Hypothalamus (tissue), 51 donors: ENCODE data around the gene EXOSC5.
"Not testable (repeated sequence)": the region's sequence is repeated elsewhere in the genome, so short reads cannot be mapped to it uniquely, and the experiment has no call there.

Experiments used
- DNase-seq, 51 donors: peaks; one replicate each; lab custom pipeline; 2025; lab: John Stamatoyannopoulos, UW

Gene EXOSC5

DNA sequence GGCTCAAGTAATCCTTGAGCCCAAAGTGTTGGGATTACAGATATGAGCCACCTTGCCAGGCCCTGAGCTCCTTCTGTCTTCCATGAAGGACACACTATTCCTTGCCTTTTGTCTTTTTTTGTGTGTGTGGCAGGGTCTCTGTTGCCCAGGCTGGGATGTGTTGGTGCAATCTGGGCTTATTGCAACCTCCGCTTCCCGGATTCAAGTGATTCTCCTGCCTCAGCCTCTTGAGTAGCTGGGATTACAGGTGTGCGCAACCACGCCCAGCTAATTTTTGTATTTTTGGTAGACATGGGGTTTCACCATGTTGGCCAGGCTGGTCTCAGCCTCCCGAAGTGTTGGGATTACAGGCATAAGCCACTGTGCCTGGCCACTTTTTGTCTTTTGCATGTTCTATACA lies 11.7 kb upstream of the EXOSC5 start:
- DNase-seq: not testable (repeated sequence)

DNA sequence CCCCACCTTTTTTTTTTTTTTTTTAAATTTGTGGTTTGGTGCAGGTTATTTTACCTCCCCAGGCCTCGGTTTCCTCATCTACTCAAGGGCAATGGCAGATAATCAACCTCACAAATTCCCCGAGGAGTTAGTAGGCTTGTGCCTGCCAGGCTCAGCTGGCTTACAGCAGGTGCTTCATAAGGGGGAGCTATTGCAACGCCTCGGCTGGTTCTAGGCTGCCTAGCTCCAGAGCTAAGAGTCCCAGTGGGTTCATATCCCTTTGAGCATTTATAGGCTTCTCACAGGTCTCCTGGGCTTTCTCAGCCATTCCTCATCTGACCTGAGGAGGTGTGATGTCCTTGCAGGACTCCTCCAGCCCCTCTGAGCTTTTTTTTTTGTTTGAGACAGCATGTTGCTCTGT lies 11.1 kb upstream of the EXOSC5 start:
- DNase-seq: no peak

DNA sequence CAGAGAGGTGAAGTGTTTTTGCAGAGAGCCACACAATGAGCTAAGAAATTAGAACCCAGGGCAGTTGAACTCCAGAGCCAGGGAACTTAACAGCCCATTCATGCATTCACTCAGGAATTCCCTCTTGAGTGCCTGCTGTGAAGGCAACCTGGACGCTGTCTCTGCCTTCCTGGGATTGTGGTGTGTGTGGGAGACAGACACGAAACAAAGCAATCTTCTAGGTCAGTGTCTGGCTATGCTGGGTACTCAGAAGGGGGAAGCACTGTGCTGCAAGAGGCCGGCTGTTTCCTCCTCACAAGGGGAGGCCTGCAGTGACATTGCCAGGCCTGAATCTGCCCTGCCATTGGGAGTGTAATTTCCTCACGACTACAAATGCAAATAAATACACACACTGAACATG lies 10.1 kb upstream of the EXOSC5 start:
- peak in 1 of 51 donors; percentile 7 for DNase-seq

DNA sequence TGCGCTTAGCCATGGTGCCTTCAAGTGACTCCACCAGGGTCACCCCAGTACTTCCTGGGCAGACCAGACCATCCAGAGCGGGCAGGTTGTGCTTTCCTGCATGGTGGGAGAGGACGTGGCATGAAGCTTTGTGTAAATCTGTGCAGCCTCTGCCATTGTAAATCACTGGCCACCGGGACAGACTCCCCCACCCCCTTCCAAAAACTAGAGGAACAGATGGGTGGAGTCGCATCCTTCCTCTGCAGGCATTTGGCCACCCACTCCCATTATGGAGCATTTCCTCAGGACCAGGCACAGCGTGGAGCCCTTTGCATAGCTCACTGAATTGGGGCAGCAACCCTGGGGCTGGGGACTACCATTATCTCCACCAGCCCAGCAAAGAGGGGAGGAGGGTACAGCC lies 8.6 kb upstream of the EXOSC5 start:
- DNase-seq: no peak

DNA sequence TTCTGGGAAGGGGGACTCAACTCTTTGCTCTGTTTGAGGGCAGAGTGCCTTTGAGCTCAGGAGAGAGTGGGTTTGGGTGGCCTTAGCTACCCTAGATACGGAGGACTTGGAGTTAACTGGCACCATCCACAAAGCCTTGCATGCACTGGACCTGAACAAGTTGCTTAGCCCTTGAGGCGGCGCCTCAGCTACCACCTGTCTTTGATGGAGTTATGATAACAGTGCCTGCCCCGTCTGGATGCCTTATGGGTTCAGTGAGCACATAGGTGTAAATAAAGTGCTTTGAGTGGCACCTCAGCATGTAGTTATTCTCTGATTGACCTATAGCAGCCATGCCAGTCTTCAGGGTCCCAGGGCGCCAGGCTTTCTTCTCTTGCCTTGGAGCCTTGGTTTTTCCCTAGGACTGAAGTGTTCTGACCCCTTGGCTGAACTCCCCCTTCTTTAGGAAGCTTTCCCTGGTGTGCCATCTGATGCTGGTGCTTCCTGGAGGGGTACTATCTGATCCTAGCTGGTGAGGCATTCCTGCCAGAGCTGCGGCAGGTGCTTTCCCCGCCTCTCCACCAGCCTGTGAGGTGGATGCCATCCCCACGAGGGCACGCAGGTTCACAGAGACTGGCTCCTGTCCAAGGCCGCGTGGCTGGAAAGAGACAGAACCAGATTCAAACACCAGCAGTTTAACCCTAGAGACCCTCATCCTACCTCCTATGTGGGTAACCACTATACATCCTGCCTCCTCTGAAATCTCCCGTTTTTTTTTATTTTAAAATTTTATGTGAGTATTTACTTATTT lies 6.2 kb upstream of the EXOSC5 start:
- no peak for DNase-seq

DNA sequence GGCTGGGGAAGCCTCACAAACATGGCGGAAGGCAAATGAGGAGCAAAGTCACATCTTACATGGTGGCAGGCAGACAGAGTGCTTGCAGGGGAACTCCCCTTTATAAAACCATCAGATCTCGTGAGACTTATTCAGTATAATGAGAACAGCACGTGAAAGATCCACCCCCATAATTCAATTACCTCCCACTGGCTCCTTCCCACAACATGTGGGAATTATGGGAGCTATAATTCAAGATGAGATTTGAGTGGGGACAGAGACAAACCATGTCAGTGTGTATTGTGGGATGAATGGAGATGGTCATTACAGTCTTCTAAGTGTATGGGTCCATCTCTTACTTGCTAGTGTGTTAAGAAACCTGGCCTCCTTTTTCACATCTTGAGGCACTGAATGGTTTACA lies 4.9 kb upstream of the EXOSC5 start:
- no peak for DNase-seq

DNA sequence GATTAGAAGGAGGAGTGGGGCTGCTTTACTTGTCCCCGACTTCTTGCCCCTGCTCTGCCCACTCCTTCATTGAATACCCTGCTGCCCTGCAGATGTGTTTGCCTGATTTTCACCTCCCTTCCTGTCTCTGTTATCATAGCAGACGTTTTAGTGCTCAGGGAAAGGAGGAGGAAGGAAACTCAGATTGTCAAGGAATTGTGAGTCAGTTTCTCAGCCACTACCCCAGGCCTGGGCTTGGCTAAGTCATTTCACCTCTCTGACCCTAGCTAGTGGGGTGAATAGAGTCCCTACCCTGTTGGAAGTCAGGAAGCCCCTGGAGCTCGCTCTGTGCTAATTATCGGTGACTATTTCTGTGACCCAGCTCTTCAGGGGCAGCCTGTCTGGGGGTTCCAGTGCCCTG lies 4.3 kb upstream of the EXOSC5 start:
- DNase-seq: no peak

DNA sequence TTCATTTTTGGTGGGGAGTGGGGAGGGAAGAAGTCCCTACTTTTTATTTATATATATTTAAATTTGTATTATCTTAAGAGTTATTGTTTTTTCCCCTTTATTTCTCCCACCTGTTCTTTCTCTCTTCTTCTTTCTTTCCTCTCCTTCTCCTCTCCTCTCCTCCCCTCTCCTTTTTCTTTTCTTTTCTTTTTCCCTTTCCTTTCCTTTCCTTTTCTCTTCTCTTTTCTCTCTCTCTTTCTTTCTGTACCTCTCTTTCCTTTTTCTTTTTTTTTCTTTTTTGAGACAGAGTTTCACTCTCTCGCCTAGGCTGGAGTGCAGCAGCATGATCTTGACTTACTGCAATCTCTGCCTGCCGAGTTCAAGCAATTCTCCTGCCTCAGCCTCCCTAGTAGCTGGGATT lies 2.4 kb upstream of the EXOSC5 start:
- no peak for DNase-seq

DNA sequence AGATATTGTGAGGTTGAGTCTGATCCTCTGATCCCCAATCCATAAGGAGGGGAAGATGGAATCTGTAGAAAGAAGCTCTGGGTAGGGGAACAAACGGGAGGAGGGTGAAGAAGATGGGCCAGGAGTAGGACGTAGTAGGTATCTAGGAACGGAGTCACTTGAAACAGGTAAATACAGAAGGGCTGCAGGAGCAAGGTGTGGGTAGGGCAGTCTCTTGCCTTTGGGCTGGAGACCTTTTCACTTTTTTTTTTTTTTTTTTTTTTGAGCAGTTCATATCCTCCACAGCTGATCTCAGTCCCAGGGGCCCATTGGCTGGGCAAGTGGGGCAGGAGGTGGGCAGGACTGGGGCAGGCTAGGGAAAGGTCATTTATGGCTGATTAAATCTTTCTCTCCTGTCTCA lies 1.9 kb upstream of the EXOSC5 start:
- no peak for DNase-seq

DNA sequence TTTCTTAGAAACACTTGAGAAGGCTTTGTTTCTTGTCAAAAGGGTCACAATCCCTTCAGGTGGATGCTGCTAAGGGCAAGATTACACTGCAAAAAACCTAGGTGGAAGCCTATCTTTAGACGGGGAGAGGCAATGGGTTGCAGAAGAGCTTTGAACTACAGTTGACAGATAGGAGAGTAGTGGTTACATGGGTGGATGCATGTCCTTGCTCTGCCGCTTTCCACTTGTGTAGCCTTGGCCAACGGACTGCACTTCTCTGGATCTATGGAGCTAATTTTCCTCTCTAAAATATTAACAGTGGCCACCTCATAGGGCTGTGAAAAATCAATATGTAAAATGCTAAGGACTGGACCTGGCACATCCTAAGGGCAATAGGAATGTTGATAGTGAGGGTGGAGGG lies 1.4 kb upstream of the EXOSC5 start:
- DNase-seq: no peak

DNA sequence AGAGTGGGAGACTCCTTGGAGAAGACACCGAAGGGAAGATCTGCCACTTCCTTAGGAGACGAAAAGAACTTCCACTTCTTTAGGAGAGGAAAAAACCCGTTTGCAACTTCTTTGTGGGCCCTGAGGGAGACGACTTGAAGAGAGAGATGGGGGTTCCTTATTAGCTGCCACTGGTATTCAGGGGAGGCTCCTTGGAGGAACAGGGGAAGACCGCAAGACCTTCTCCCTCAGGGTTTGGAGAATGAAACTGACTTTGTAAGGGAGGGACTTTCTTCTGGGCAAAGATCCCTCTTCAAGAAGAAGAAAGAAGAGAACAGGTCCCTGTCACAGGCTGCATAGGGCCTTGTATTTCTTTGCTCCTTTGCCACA lies 875 bp upstream of the EXOSC5 start:
- DNase-seq: no peak

DNA sequence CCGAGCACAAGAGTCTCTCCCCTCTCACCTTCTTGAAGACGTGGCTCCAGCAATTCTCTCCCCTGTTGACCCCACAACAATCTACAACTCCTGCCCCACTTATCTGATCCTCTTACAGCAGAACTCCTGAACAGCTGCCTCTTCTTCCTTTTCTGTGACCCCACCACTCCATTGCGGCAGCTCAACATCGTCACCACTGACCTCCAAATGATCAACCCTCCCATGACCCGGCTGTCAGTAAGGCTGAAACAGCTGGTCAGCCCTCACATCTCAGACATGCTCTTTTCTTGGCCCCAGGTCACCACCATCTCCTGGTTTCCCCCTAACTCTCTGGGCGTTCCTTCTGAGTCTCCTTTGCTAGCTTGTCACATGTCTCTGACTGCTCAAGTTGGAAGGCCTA lies 1.8 kb downstream of the EXOSC5 start:
- no peak for DNase-seq

DNA sequence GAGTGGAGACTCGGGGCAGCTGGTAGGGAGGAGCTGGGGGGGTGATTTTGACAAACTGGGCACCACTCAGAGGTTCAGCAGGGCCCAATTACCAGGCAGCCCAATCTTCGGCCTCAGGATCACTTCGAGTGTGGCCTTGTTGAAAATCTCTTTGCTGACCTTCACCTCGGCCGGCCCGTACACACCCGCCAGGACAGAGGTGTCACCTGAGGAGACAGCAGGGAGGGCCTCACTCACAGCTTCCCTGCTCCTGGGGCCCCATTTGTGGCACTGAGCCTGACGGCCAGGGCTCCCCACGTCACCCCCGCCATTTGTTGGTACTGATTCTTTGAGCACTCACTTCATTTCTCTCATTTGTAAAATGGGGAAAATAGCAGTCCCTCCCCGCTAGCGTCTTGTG lies 4.4 kb downstream of the EXOSC5 start:
- DNase-seq: no peak

DNA sequence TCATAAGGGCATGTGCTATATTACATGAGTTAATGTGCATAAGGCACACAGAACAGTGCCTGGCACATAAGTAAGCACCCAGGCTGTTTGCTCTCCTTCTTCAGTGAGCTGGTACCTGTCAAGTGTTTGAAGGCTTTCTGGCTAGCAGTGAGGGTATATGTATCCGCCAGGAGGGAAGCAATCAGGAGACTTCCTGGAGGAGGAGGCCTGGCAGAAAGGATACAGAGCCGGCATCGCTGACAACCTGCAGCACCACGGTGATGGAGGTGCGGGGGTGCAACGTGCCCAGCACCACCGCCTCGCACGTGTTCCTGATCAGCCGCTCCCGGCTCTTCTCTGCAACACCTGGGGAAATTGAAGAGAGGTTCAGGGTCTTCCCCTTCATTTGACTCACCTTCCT lies 5.5 kb downstream of the EXOSC5 start:
- no peak for DNase-seq

DNA sequence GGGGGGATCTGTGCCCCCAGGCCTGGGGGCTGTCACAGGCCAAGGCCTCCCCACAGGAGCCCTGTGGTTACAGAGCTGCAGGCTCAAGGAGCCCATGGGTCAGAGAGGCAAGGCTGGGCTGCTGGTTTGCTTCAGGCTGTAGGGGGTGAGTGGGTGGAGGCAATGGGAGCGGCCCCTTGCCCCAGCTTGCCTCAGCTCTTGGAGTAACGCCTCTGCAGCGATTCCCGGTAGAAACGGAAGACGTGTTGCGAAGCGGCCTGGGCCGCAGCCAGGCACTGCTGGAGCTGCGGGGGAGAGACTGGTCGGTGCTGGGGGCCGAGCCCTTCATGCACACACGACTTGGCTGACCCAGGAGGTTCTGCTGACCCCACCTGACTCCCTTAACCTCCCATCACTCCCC lies 10.7 kb downstream of the EXOSC5 start:
- no peak for DNase-seq

DNA sequence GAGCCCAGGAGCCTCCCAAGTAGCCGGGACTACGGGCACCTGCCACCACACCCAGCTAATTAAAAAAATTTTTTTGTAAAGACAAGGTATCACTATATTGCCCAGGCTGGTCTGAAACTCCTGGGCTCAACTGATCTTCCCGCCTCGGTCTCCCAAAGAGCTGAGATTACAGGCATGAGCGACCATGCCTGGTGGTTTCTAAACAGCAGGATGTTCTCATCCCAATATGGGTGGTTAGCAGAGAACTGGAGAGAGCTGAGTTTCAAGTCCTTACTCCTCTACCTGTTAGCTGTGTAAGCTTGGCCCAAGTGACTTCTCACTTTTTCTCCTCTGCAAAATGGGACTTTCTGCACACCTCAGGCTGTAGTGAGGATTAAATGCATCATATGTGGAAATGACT lies 12.8 kb downstream of the EXOSC5 start:
- no peak for DNase-seq

DNA sequence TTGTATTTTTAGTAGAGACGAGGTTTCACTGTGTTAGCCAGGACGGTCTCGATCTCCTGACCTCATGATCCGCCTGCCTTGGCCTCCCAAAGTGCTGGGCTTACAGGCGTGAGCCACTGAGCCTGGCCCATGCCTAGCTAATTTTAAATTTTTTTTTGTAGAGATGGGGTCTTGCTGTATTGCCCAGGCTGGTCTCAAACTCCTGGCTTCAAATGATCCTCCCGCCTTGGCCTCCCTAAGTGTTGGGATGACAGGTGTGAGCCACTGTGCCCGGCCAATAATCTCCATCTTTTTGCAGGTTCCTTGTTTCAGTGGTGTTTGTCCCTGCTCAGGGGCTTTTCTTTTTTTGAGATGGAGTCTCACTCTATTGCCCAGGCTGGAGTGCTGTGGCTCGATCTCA lies 15.6 kb downstream of the EXOSC5 start:
- DNase-seq: not testable (repeated sequence)

DNA sequence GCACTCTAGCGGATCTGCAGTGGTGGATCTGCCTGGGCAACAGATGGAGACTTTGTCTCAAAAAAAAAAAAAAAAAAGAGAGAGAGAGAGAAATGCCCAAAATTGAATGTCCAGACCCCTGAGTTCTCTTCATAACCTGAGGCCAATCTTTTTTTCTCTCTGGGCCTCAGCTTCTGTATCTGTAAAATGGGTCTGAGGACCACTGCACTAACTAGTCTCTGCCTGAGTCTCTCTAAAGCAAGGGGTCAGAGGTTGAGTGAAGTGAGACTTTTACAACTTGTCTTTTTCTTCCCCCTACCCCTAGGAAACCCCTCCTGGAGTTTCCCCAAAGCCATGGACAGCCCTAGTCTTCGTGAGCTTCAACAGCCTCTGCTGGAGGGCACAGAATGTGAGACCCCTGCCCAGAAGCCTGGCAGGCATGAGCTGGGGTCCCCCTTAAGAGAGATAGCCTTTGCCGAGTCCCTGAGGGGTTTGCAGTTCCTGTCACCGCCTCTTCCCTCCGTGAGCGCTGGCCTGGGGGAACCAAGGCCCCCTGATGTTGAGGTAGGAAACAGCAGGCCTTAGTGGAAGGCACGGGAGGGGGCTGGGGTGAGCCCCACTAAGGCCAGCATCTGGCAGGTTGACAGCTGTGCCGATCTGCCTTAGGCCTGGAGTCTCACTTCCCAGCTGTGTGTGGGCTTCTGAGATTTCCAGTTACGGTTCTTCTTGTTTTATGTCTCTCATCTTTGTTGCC lies 19.0 kb downstream of the EXOSC5 start:
- no peak for DNase-seq

DNA sequence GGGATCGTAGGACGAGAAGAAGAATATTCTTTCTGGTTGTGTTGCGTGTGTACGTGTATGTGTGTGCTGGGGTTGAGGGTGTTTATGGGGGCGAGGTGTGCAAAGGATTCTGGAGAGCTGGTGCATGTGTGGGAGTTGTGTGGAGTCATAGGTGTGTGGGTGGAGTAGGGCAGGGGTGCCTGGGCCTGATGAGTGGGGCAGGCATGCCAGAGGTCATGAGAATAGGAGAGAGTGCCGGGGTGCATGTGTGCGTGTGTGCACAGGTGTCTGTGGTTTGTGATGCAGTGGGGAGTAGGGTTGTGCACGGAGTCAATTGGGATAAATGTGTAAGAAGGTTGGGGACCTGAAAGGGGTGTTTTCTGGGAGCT lies 20.2 kb downstream of the EXOSC5 start:
- peak in 1 of 51 donors; percentile 37 for DNase-seq

DNA sequence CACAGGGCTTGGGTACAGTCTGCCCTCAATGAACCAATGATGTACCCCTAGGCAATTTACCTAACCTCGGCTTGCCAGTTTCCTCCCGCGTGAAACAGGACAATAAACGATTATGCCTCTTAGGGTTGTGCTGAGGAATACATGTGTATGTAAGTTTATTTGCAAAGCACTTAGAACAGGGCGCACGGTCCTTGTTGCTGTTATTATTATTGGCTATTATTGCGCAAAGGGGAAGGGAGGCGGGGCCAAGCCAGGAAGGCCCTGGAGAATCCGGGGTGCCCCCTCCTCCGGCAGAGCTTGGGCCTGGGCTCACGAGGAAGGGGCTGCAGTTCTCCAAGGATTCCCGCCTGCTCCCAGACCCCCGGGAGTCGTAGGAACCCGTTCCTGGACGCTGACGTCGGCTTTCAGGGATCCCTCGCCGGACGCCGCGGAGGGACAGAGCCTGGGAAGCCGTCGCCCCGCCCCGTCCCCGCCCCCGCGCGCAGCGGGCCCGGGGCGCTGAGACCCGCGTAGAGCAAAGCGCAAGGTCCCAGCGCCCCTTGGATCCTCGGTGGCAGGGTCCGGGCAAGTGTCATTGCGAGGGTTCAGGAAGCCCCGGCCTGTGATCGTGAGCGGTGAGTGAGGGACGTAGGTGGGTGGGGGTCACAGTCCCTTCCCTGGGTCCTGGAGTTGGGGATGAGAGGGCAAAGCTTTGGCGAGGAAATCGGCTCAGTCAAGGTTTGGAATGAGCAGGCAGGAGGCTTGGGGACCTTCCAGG lies 20.7 kb downstream of the EXOSC5 start, which contains the start of gene TMEM91:
TSS of gene TMEM91 (plus strand) at position 293 of the 757 bp plus-strand sequence. CDS start 1,777 bp downstream, outside the sequence.
- DNase-seq: peak in 11 of 51 donors; percentile 4 to 37 (median 12)

DNA sequence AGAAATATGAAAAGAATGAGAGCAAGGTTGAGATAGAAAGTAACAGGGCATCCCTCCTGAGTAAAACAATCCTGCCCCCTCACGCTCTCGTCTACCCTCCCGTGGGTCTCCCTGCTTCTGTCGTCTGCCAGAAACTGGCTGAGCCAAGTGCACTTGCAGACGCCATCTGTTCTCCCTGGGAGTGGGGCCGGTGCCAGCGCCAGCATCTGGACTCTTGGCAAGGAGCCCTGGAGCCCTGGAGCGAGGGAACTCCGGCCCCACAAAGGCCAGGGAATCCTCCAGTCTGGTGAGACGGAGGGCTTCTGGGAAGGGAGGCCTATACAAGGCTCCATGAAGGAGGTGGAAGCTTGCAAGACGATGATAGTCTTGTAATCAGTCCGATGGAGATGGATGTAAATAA lies 23.2 kb downstream of the EXOSC5 start:
- peak in 50 of 51 donors; percentile 3 to 86 (median 68) for DNase-seq

DNA sequence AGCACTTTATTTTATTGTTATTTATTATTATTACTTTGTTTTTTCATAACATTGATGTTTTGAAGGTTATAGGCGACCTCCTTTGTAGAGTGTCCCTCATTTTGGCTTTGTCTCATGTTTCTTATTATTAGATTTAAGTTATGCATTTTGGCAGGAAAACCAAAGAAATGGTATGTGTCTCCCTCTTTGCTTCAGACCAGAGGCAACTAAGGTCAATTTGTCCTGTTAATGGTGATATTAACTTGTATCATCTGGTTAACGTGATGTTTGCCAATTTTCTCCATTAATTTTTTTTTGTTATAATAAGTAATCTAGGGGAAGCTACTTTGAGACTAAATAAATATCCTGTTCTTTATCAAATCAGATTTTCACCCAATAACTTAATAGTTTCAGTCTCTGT lies 24.7 kb downstream of the EXOSC5 start:
- no peak for DNase-seq
